NCI-H128 (cell line): ENCODE data around the gene CFAP52.
"Not testable (repeated sequence)": the region's sequence is repeated elsewhere in the genome, so short reads cannot be mapped to it uniquely, and the experiment has no call there.

ENCODE experiments used
- DNase-seq: peaks from one replicate; lab custom pipeline; 2025; ENCODE audit not compliant: unreplicated experiment; lab: John Stamatoyannopoulos, UW

The CFAP52 gene

DNA sequence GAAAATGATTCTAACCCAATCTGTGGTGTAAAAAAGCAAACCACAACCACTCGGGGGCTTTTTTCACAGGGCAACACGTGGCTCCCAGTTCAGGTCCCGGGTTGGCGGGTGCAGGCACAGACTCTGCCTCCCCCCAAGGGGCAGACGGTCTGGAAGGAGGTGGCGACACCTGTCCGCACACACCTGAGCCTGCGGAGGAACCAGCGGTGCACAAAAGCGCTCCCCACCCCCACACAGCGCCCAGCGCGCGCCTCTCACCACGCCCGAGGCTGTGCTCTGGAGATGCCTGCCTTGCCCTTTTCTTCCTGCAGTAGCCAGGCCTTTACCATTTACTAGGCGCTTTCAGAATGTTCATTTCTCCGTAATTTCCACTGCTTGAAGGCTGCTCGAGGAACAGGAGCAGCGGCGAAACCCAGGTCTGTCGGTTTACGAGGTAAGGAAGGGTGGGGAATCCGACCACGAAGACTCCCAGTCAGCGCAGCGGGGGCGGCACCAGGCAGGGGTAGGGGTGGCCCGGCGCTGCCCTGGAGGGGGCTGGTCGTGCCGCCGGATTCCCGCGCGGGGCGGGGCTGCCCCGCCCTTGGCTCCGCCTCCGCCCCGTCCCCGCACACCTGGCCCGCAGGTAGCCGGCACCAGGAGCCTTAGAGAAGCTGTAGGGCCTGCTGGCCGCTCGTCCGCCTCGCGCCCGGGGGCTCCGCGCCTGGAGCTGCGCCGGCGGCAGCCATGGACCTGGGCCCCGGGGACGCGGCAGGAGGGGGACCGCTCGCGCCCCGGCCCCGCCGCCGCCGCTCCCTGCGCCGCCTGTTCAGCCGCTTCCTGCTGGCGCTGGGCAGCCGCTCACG is 68.7 kb downstream of the CFAP52 start, which contains the start of gene USP43:
USP43 (plus strand) TSS at position 608 of the 842 bp plus-strand sequence; CDS start at position 724, 116 bp downstream.
- no peak for DNase-seq

DNA sequence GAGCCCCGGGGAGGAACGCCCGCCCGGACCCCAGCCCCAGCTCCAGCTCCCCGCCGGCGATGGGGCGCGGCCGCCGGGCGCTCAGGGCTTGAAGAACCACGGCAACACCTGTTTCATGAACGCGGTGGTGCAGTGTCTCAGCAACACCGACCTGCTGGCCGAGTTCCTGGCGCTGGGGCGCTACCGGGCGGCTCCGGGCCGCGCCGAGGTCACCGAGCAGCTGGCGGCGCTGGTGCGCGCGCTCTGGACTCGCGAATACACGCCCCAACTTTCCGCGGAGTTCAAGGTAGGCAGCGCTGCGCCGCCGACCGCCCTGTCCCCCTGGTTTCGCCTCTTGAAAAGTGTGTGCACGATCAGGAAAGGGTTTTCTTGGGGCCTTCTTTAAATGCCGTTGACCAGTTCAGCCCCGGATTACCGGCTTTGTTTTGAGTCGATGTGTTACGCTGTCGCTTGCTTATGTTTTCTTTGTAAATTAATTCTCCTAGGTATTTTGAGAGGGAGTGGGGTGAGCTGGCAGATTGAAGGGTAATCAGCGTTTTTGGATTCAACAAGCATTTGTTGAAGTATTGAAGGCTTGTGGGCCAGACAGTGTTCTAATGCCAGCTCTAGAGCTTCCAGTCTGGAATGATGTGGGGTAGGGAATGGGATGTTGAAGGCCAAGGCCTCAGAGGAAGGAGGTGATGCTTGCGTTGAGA is 69.6 kb downstream of the CFAP52 start:
- DNase-seq = no peak

- no peak for DNase-seq
Measured at GRCh38 chr17:9646546-9646885, 70.1 kb downstream of the CFAP52 start.

GRCh38 chr17:9647014-9647413 is 70.6 kb downstream of the CFAP52 start:
- DNase-seq = no peak

- no peak for DNase-seq
Measured at GRCh38 chr17:9648521-9649110, 72.2 kb downstream of the CFAP52 start.

DNA sequence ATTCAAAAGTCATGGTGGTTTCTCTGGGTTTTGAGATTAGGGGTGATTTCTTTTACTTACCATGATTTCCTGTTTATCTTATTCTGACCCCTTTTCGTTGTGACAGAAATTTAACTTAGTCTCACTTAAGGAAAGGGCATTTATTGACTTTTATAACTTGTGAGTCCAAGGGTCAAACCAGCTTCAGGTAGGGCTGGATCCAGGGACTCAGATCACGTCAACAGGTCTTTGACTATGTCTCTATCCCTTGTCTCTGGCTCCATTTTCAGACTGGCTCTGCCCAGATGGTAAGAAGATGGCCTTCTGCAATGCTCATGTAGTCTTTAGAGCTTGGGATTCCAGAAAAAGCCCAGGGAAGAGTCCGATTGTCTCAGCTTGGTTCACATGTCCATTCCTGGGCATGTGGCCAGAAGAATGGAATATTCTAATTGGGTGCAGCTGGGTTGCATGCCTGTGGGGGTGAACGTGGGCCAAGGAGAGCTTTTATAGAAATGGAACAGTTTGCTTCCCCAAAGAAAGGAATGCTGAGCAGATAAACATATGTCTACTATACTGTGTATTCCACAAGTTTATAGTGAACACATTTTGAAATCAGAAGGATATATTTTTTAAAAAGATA is 82.3 kb downstream of the CFAP52 start:
- no peak for DNase-seq

DNA sequence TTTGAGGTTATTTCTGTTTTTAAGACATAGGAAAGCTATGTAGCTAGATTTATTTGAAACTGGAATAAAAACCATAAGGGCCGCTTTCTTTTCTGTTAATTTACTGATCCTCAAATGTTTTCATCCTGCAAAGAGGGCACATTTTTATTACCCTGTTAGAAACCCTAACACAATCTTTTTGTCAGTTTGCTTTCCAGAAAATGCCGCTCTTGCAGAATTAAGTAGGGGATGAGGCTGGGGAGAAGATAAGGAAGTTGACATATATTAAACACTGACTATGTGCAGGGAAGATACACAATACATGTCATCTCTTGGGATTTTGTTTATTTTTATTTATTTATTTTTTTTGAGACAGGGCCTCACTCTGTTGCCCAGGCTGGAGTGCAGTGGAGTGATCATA is 84.6 kb downstream of the CFAP52 start:
- no peak for DNase-seq

- DNase-seq = not testable (repeated sequence)
Measured at GRCh38 chr17:9663511-9663910, 87.1 kb downstream of the CFAP52 start.

DNA sequence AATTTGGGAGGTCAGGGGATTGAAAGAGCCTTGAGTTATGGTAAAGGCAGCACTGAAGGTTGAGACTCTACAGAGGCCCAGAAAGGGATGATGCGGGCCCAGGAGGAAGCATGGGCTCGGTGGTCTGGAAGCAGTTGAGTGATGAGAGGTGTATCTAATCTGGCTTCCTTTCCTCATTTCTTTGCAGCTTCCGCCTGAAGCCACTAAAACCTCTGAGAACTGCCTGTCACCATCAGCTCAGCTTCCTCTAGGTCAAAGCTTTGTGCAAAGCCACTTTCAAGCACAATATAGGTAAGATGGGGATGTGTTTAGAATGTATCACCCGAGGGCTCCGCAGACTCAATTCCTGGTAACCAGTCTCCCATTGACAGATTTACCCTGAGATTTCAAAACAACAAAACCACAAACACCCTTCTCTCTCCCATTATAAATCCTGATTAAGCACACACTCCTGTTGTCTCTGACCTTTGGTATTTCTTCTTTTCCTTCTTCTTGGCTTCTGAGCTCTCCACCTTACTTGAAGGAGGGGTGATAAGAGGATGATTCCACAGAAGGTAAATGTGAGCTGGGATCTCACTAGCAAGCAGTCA is 90.1 kb downstream of the CFAP52 start:
- no peak for DNase-seq

- DNase-seq = no peak
Measured at GRCh38 chr17:9668517-9668916, 92.1 kb downstream of the CFAP52 start.

DNA sequence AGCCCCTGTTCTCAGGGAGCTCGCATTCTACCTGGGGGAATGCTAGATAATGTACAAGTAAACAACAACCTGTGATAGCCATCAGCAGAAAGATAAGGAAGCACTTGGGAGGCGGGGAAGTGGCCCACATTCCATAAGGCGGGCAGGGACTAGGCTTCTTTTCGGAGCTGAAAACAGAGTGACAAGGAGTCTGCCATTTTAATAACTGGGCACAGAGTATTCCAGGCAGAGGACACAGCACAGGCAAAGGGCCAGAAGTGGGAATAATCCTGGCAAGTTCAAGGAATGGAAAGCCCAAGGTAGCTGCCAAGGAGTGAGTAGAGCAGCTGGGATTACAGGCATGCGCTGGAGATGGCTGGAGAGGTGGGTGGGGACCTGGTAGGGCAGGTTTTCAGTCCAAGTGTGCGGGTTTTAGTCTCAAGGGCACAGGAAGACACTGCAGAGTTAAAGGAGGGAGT is 93.1 kb downstream of the CFAP52 start:
- DNase-seq = no peak

- DNase-seq = no peak
Measured at GRCh38 chr17:9670596-9670995, 94.2 kb downstream of the CFAP52 start.

DNA sequence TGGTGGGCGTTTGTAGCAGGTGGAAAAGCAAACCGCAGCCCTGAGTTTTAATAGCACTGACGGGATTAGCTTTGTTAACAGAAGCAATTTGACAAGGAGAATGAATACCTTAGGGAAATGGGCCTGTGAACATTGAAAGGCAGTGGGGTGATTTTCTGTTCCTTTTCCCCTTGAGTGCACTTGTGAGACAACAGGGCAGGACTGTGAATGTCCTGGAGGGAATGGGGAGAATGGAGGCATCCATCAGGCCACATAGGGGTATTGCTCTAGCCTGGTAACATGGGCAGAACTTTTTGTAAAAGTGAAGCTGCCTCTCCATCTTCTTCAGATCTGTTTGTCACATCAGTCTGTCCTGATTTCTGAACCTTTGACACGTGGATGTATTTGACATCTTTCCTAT is 95.1 kb downstream of the CFAP52 start:
- no peak for DNase-seq

GRCh38 chr17:9672266-9672665 is 95.8 kb downstream of the CFAP52 start:
- no peak for DNase-seq

DNA sequence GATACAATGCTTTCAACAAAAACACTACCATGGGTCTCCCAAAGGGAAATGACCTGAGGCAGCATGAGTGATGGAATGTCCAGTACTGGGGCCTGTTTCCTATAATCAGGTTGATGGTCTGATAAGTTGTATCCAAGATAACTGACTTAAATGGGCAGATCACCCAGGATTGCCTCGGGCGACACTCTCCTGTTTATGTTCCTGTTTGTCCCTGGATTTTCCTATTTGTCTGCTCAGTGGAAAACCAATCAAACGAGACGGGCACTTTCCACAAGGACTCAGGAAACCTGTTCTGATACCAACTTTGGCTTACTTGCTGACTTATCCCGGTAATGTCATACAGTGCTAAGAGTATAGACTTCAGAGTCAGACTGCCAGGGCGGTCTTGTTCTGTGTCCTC is 96.2 kb downstream of the CFAP52 start:
- no peak for DNase-seq

GRCh38 chr17:9676084-9676483 is 99.6 kb downstream of the CFAP52 start:
- DNase-seq = no peak

DNA sequence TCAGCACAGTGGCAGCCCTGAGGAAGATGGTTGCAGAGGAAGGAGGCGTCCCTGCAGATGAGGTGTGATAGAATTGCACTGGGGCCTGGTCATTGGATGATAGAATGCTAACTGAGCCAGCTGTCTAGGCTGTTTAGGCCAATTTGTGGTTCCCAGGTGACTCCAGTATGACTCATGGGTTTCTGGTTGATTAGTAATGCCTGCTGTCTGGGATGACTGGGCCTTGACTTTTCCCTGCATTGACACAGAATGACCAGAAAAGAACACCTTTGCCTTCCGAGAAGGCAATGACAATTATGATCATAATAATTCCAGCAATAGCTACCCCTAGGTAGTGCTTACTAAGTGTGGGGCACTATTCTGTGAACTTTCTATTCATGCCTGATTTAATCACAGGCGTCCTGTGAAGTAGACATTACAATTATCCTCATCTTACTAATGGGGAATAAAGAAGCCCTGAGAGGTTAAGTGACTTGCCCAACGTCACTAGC is 100.4 kb downstream of the CFAP52 start:
- DNase-seq = no peak

DNA sequence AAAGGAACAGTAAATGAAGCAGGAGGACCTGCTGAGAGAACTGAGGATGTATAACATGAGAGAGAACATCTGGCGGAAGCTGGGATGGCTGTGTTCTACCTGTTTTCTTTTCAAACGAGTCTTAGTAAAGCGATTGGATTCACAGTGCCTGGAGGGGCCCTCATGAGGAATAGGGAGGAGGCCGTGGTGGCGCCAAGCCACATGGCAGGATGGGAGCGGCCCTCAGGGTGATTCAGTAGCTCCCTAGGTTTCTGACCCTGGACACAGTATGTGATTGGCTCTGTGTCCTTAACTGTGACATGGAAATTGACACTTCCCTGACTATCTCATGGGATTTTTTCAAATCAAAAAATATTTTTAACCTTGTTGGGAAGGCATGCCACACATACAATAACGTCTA is 101.0 kb downstream of the CFAP52 start:
- DNase-seq = no peak

GRCh38 chr17:9677896-9678295 is 101.5 kb downstream of the CFAP52 start:
- DNase-seq = no peak

- no peak for DNase-seq
Measured at GRCh38 chr17:9684955-9685621, 108.6 kb downstream of the CFAP52 start.
